ENCODE results near the gene AVPR2. TPM values are rescaled to one million over a fixed set of nuclear protein-coding genes. Genes with fewer than 3 reads are reported as not detected.

The AVPR2 gene
- total RNA-seq, 1 experiment from 2014 or later: 3.2 TPM

- Histone ChIP-seq H3K4me2 (no peak overlapping the region), H3K4me3 (no peak overlapping the region), H3K27me3 (ENCODE audit: insufficient read depth, low read depth) (no peaks in the 10 kb centered on the region), H3K9me3 (ENCODE audit: insufficient read depth, low read depth) (no peaks in the 10 kb centered on the region), H3K9me2 (ENCODE audit: insufficient read depth) (no peaks in the 10 kb centered on the region), H3F3A (ENCODE audit: insufficient read depth, low read depth) (no peaks in the 10 kb centered on the region), H3K4me1 (replicated peaks; ENCODE audit: insufficient read depth) (no peaks in the 10 kb centered on the region), H3K79me2 (ENCODE audit: low read depth) (no peaks in the 10 kb centered on the region), H3K36me3 (ENCODE audit: low read depth) (no peaks in the 10 kb centered on the region), H4K20me1 (ENCODE audit: insufficient read depth) (no peaks in the 10 kb centered on the region), H3K27ac (no peak overlapping the region), H2AFZ (no peak overlapping the region)
- ChIA-PET POLR2A (ENCODE audit: unreplicated experiment) (no interaction called here), CTCF (interaction anchor here (0.6 kb wide), 1 partner anchor 165 kb away, joined by 3 read pairs; no protein-coding TSS in a partner anchor)
- intact Hi-C loops (cut with micrococcal nuclease; ENCODE audit: unreplicated experiment): no loop called here
- TF ChIP-seq, protein P1, sequence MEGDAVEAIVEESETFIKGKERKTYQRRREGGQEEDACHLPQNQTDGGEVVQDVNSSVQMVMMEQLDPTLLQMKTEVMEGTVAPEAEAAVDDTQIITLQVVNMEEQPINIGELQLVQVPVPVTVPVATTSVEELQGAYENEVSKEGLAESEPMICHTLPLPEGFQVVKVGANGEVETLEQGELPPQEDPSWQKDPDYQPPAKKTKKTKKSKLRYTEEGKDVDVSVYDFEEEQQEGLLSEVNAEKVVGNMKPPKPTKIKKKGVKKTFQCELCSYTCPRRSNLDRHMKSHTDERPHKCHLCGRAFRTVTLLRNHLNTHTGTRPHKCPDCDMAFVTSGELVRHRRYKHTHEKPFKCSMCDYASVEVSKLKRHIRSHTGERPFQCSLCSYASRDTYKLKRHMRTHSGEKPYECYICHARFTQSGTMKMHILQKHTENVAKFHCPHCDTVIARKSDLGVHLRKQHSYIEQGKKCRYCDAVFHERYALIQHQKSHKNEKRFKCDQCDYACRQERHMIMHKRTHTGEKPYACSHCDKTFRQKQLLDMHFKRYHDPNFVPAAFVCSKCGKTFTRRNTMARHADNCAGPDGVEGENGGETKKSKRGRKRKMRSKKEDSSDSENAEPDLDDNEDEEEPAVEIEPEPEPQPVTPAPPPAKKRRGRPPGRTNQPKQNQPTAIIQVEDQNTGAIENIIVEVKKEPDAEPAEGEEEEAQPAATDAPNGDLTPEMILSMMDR (conservative IDR thresholded peaks at IDR 0.05): no peak
- TF ChIP-seq EZH2 (IDR thresholded peaks at IDR 0.05; ENCODE audit: low read depth): no peak
- no TSS peak for BruUV-seq (replicated peaks)
- DNase-seq: no peak
Measured at GRCh38 chrX:153878969-153879653, 25.4 kb upstream of the AVPR2 start.

DNA sequence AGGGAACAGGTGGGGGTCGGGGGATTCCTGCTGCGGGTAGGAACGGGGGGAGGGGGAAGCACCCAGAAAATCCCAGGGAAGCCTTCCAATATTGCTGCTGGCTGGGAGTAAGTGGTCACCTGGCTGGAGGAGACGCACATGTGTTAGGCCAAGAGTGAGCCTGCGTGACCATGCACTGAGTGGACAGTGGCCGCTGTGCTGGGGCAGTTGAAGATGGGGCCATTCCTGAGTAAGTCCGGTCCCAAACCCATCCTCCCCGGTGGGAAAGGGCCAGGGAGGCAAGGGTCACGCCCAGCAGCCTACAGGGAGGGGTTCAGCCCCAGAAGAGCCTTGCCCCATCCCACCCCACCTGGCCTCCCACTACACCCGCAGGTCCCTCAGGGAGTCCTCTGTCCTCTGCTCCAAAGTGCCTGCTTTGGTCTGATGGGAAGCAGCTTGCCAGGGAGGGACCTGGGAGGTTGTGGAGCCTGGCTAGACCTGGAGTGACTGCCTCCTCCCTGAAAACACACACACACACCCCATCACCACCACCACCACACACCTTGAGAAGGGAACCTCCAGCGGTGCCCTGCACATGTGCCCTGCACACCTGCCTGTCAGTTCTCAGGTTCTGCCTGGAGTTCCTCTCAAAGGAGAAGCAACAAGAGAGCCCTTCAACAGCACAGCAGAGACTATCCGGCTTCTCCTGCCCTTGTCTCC, 24.6 kb upstream of the AVPR2 start:
- BruUV-seq (replicated peaks): no TSS peak
- no peak overlapping the region for H3K27ac ChIP-seq
- no peaks in the 10 kb centered on the region; the same call in 1 of the 2 replicates for H4K20me1 ChIP-seq (ENCODE audit: insufficient read depth)

GRCh38 chrX:153880440-153880815, 24.0 kb upstream of the AVPR2 start:
- intact Hi-C loops (cut with micrococcal nuclease; ENCODE audit: unreplicated experiment): loop anchor here (10.0 kb wide), 2 partner anchors 86 to 176 kb away; partner anchors contain the start of genes IDH3G and SSR4
- Histone ChIP-seq H3K79me2 (ENCODE audit: low read depth) (no peaks in the 10 kb centered on the region), H3F3A (ENCODE audit: insufficient read depth, low read depth) (no peaks in the 10 kb centered on the region), H3K4me3 (no peak overlapping the region), H2AFZ (no peak overlapping the region), H3K36me3 (ENCODE audit: low read depth) (no peaks in the 10 kb centered on the region), H3K4me1 (replicated peaks; ENCODE audit: insufficient read depth) (no peaks in the 10 kb centered on the region), H4K20me1 (ENCODE audit: insufficient read depth) (no peaks in the 10 kb centered on the region; the same call in 1 of the 2 replicates), H3K27me3 (ENCODE audit: insufficient read depth, low read depth) (peaks cover 8% of the 10 kb centered on the region), H3K4me2 (no peak overlapping the region), H3K9me2 (ENCODE audit: insufficient read depth) (no peaks in the 10 kb centered on the region), H3K27ac (no peak overlapping the region), H3K9me3 (ENCODE audit: insufficient read depth, low read depth) (no peaks in the 10 kb centered on the region)
- DNase-seq: no peak
- TF ChIP-seq, protein P1 (conservative IDR thresholded peaks at IDR 0.05): no peak
- TF ChIP-seq EZH2 (IDR thresholded peaks at IDR 0.05; ENCODE audit: low read depth): no peak
- CTCF ChIA-PET: no interaction called here
- BruUV-seq (replicated peaks): no TSS peak
- POLR2A ChIA-PET (ENCODE audit: unreplicated experiment): no interaction called here

More for the DNA sequence above, 24.6 kb upstream of the AVPR2 start:
- Histone ChIP-seq H3K9me3 (ENCODE audit: insufficient read depth, low read depth) (no peaks in the 10 kb centered on the region), H2AFZ (no peak overlapping the region), H3K36me3 (ENCODE audit: low read depth) (no peaks in the 10 kb centered on the region), H3K4me3 (no peak overlapping the region), H3K4me2 (no peak overlapping the region), H3K9me2 (ENCODE audit: insufficient read depth) (no peaks in the 10 kb centered on the region), H3K27me3 (ENCODE audit: insufficient read depth, low read depth) (peaks cover 3% of the 10 kb centered on the region), H3K79me2 (ENCODE audit: low read depth) (no peaks in the 10 kb centered on the region), H3F3A (ENCODE audit: insufficient read depth, low read depth) (no peaks in the 10 kb centered on the region), H3K4me1 (replicated peaks; ENCODE audit: insufficient read depth) (no peaks in the 10 kb centered on the region)
- DNase-seq: no peak
- intact Hi-C loops (cut with micrococcal nuclease; ENCODE audit: unreplicated experiment): loop anchor here (10.0 kb wide), 2 partner anchors 85 to 175 kb away; partner anchors contain the start of genes IDH3G and SSR4
- POLR2A ChIA-PET (ENCODE audit: unreplicated experiment): no interaction called here
- TF ChIP-seq EZH2 (IDR thresholded peaks at IDR 0.05; ENCODE audit: low read depth): no peak
- CTCF ChIA-PET: no interaction called here

Data from PC-9 (cell line).